DMS79 (cell line): ENCODE results near the gene EML4.
"Not testable (repeated sequence)": the region's sequence is repeated elsewhere in the genome, so short reads cannot be mapped to it uniquely, and the experiment has no call there.

Experiments used
- DNase-seq: peaks from one replicate; lab custom pipeline; 2025; lab: John Stamatoyannopoulos, UW

Gene EML4

DNA sequence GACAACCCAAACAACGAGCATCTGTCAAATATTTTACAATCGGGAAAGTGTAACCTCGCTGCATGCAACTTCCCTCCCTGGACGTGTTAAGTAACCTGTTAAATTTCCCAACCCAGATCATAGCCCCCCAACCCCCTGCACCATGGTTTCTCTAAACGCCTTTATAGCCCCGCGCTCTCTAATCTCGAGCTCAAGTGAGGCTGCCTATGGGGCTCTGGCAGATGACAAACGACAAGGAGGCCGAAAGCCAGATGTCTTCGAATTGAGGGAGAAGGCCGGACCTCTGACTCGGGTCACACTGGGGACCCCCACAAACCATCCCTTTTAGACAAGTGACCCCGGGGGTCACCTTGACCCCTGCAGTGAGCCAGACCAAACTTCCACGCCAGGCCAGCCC lies 191.3 kb downstream of the EML4 start:
- no peak for DNase-seq

DNA sequence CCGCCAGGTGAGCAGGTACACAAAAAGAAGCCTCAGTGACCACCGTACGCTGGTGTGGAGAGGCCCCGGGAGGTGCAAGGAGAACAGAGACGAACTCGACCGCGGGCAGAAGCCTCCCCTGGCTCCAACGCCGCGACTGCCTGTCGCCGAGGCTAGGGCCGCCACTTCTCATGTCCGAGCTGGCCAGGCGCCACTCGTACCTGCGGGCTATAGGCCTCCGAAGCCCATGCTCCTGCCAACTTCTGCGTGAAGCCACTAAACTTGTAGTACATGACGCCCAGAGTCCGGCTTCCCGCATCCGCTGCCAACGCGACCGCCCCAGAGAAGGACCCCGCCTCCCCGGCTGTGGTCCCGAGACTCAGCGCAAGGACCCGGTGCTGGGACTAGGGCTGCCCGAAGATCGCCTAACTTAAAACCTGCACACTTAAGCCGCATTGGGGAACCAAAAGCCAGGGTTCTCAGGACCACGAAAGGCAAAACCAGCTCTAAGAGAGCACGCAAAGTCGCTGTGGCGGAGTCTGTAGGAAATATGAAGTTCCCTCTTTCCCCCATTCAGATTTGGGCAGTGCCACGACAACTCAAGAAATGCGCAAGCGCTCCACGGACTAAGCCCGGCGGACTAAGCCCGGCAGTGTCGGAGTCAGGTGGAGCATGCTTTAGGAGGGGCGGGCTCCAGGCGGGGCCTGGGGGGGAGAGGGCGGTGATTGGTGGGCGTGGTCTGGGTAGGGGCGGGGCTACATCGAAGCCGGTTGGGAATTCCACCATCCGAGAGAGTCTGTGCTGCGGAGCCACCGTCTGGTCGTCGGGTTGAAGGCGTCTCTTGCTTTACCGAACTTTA lies 192.0 kb downstream of the EML4 start, which contains the start of gene COX7A2L:
COX7A2L (minus strand) TSS at position 328 of the 838 bp plus-strand sequence; CDS start at position 272, 56 bp downstream.
- peak; percentile 96 for DNase-seq

DNA sequence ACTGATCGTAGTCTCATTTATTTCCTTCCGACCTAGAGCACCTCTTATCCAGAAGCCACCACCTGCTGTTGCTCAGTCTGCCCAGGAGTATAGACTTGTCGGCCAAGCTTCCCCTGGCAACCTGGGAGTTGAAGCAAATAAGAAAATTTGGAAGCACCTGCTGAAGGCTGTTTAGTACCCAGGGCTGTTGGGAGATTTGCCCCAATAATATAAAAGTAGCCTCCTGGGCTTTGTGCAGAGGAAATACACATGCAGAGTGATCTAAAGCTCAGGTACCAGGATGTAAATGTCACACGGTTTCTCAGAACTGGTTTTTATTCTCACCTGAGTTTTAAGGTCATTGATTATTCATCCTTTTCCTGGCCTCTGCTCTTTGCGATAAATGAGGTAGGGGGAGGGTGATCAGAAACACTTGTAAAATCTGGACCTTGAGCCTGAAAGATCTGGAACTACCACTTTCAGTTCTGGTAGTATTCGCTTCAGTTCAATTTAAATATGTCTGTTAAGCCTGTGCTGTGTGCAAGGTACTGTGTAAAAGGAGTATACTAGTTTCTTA lies 192.7 kb downstream of the EML4 start:
- DNase-seq = no peak

- no peak for DNase-seq
These were observed 194.3 kb downstream of the EML4 start for GRCh38 chr2:42363413-42363812.

- DNase-seq = no peak
These were observed 195.5 kb downstream of the EML4 start for GRCh38 chr2:42364658-42365057.

GRCh38 chr2:42366411-42366810 lies 197.3 kb downstream of the EML4 start:
- DNase-seq = no peak

GRCh38 chr2:42367835-42368234 lies 198.7 kb downstream of the EML4 start:
- DNase-seq = no peak

DNA sequence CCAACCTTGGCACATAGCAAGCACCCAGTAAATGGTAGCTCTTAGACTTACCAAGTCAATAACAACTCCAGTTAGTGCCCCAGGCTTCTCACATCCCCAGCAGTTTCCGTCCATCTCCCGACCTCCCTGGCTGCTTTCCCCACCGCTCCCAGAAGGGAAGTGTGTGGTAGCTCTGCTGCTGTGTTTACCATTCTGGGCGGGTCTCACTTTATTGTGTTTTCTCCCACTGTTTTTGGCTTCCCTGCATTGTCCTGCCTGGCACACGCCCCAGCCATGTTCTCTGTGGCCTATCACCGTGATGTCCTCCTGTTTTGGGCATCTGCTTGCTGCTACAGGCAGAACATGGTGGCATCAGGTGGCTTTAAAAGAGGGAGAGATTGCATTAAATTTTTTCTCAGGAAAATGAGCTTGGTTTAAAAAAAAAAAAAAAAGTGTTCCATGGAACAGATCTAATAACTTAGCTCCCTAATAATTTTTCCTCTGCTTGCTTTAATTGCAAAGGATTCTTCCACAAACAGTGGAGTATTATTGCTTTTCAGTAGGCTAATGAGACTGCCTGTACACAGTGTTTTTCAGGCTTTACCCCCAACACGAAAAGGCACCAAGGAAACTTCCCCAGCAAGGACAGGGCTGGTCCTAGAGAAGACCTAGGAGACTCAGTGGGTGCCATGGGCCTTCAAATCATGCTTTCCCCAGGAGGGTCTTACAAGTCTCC lies 199.8 kb downstream of the EML4 start:
- DNase-seq = no peak

- peak; percentile 19 for DNase-seq
These were observed 200.5 kb downstream of the EML4 start for GRCh38 chr2:42369532-42370229.

DNA sequence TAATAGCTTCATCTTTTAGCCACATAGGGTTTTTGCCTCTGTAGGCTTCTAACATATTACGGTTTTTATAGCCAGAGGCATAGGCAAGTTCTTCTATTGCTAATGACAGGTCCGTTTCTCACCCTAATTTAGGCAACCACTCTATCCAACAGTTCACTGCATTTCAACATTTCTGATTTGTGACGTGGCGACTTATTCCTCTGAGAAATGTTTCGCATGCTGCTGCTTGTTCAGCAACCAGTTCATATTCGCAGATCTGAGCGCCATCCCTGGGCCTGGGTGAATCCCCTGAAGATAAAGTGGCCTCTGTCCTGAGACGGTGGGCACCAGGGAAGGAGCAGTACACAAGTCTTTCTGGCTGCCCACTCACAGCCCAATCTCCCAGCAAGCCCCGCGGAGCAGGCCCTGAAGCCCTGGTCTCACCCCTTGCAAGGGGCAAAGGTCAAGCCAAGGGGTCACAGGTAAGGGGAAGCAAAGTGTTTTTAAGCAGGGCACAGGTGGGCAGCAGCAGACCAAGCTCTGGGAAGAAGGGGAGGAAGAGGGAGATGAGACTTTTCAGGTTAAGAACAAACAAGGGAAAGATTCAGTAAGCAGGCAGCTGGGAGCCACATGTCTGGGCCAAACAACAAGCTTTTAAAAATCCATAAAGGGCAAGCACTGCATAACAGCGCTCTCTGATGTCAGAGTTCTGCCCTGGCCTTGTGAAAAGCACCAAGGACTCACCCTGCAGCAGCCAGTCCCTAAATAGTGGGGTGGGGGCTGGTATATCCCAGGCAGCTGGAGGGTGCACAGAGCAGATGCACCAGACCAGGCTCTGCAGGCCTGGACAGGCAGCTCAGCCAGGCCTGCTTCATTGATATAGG lies 202.7 kb downstream of the EML4 start:
- no peak for DNase-seq

- DNase-seq = no peak
These were observed 203.5 kb downstream of the EML4 start for GRCh38 chr2:42372474-42373200.

- DNase-seq = no peak
These were observed 207.6 kb downstream of the EML4 start for GRCh38 chr2:42376758-42377157.

DNA sequence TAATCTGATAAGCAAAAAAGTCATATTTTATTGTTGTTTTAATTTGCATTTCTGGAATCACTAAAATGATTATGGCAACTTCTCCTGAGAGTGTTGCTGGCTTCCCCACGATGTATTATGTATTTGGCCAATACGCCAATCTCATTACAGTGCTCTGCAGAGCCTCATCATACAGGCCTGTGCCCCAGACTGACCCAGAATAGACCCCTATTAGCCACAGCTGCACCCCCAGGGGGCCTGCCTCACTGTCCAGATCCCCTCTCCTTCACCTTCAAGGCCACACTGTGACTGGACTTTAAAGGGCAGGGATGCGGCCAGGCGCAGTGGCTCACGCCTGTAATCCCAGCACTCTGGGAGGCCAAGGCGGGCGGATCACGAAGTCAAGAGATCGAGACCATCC lies 209.3 kb downstream of the EML4 start:
- DNase-seq = no peak

DNA sequence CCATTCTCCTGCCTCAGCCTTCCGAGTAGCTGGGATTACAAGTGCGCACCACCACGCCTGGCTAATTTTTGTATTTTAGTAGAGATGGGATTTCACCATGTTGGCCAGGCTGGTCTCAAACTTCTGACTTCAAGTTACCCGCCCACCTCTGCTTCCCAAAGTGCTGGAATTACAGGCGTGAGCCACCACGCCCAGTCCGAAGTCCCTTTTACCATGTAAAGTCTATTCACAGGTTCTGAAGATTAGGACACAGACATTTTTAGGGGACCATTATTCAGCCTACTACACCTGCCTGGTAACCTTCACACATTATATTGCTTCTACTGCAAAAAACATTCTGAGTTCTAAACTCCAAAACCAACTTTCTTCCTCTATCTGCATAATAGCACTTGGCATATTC lies 210.9 kb downstream of the EML4 start:
- not testable (repeated sequence) for DNase-seq

DNA sequence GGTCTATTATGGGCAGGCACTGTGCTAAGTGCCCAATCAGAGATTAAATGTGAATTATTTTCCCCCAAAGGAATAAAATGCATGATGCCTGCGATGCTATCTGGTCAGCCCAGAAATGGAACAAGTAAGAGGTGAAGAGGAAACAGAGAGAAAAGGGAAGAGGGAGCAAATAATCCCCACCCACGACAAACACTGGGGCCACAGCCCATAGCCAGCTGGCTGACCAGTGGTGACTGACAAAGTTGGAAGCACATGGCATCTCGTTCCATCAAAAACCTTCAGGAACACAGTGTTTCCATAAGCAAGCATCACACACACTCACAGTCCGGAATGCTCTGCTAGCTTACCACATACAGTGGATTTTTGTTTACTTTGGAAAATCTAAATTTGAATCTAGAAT lies 213.0 kb downstream of the EML4 start:
- DNase-seq = no peak
